GOT3 (cell line): ENCODE measurements around the gene SLC4A3.
"Not testable (repeated sequence)": the region's sequence is repeated elsewhere in the genome, so short reads cannot be mapped to it uniquely, and the experiment has no call there.

ENCODE experiments used
- DNase-seq: peaks from one replicate; lab custom pipeline; 2025; ENCODE audit warnings: mixed read lengths; lab: John Stamatoyannopoulos, UW

Gene SLC4A3

GRCh38 chr2:219645631-219646527 is 18.4 kb downstream of the SLC4A3 start:
- no peak for DNase-seq

- DNase-seq: no peak
Measured at GRCh38 chr2:219648176-219648575, 20.7 kb downstream of the SLC4A3 start.

- no peak for DNase-seq
Measured at GRCh38 chr2:219648963-219649362, 21.5 kb downstream of the SLC4A3 start.

- no peak for DNase-seq
Measured at GRCh38 chr2:219650426-219651248, 23.2 kb downstream of the SLC4A3 start.

- DNase-seq: not testable (repeated sequence)
Measured at GRCh38 chr2:219651656-219652055, 24.2 kb downstream of the SLC4A3 start.

GRCh38 chr2:219656526-219656925 is 29.1 kb downstream of the SLC4A3 start:
- DNase-seq: no peak

- no peak for DNase-seq
Measured at GRCh38 chr2:219658196-219658846, 30.9 kb downstream of the SLC4A3 start.

- DNase-seq: no peak
Measured at GRCh38 chr2:219658874-219659273, 31.4 kb downstream of the SLC4A3 start.

- DNase-seq: no peak
Measured at GRCh38 chr2:219661197-219661954, 33.9 kb downstream of the SLC4A3 start.

GRCh38 chr2:219661955-219662395 is 34.5 kb downstream of the SLC4A3 start:
- no peak for DNase-seq

GRCh38 chr2:219662566-219662965 is 35.1 kb downstream of the SLC4A3 start:
- DNase-seq: no peak

- DNase-seq: no peak
Measured at GRCh38 chr2:219663116-219663762, 35.8 kb downstream of the SLC4A3 start.

- DNase-seq: no peak
Measured at GRCh38 chr2:219664041-219664440, 36.6 kb downstream of the SLC4A3 start.

- no peak for DNase-seq
Measured at GRCh38 chr2:219664944-219665343, 37.5 kb downstream of the SLC4A3 start.

GRCh38 chr2:219665926-219666325 is 38.5 kb downstream of the SLC4A3 start:
- DNase-seq: no peak

GRCh38 chr2:219668316-219668715 is 40.9 kb downstream of the SLC4A3 start:
- no peak for DNase-seq

- no peak for DNase-seq
Measured at GRCh38 chr2:219670386-219670785, 43.0 kb downstream of the SLC4A3 start.

- DNase-seq: no peak
Measured at GRCh38 chr2:219671279-219671678, 43.8 kb downstream of the SLC4A3 start.

GRCh38 chr2:219672406-219672805 is 45.0 kb downstream of the SLC4A3 start:
- DNase-seq: no peak

- DNase-seq: no peak
Measured at GRCh38 chr2:219675221-219675620, 47.8 kb downstream of the SLC4A3 start.

- DNase-seq: no peak
Measured at GRCh38 chr2:219676586-219676985, 49.2 kb downstream of the SLC4A3 start.
